GM18858 (cell line): Measurements from ENCODE around the gene RRM2.

Experiments used
- ATAC-seq: cut with Tn5 transposase; IDR thresholded peaks from one replicate; pipeline ENCODE4 v1.9.1; 2021; ENCODE audit not compliant: unreplicated experiment

Gene RRM2

GRCh38 chr2:10151462-10151861 is 28.9 kb downstream of the RRM2 start:
- no peak for ATAC-seq

GRCh38 chr2:10157293-10157692 is 34.8 kb downstream of the RRM2 start:
- no peak for ATAC-seq

GRCh38 chr2:10158681-10159080 is 36.1 kb downstream of the RRM2 start:
- ATAC-seq = no peak

- no peak for ATAC-seq
Observed at GRCh38 chr2:10159086-10159485, 36.5 kb downstream of the RRM2 start.

- no peak for ATAC-seq
Observed at GRCh38 chr2:10159581-10160131, 37.1 kb downstream of the RRM2 start.

- no peak for ATAC-seq
Observed at GRCh38 chr2:10160203-10160955, 37.8 kb downstream of the RRM2 start.

- ATAC-seq = no peak
Observed at GRCh38 chr2:10161206-10161931, 38.8 kb downstream of the RRM2 start.

GRCh38 chr2:10161961-10162441 is 39.5 kb downstream of the RRM2 start:
- ATAC-seq = no peak

GRCh38 chr2:10162586-10163497 is 40.3 kb downstream of the RRM2 start:
- ATAC-seq = no peak

- no peak for ATAC-seq
Observed at GRCh38 chr2:10163498-10164486, 41.3 kb downstream of the RRM2 start.

GRCh38 chr2:10164601-10165000 is 42.1 kb downstream of the RRM2 start:
- ATAC-seq = no peak

GRCh38 chr2:10165282-10165681 is 42.7 kb downstream of the RRM2 start:
- no peak for ATAC-seq

- ATAC-seq = no peak
Observed at GRCh38 chr2:10165861-10166675, 43.5 kb downstream of the RRM2 start.

GRCh38 chr2:10166676-10167292 is 44.2 kb downstream of the RRM2 start:
- no peak for ATAC-seq

GRCh38 chr2:10167316-10167715 is 44.8 kb downstream of the RRM2 start:
- ATAC-seq = no peak

GRCh38 chr2:10168221-10168620 is 45.7 kb downstream of the RRM2 start:
- ATAC-seq = no peak

- ATAC-seq = no peak
Observed at GRCh38 chr2:10169053-10169578, 46.6 kb downstream of the RRM2 start.

- no peak for ATAC-seq
Observed at GRCh38 chr2:10169581-10169980, 47.0 kb downstream of the RRM2 start.
